Activated T-helper 2 cell treated with anti-CD3 and anti-CD28 coated beads, Interferon-gamma antibody, Interleukin-2, Interleukin-4, amounts not matched to agents 10 μg/mL and 5 μg/mL and 100 μg/mL, durations not matched to agents 14 hours and 24 hours and 36 hours (primary cell): ENCODE measurements around the gene MAPKAP1. TPM values are rescaled to one million over a fixed set of nuclear protein-coding genes. Genes with fewer than 3 reads are reported as not detected.
A peak's percentile ranks its signal among the peaks of the same experiment; 100 is the strongest.
"Not testable (repeated sequence)": the region's sequence is repeated elsewhere in the genome, so short reads cannot be mapped to it uniquely, and the experiment has no call there.

Source experiments
- DNase-seq: peaks from one replicate; pipeline ENCODE4 v3.0.0; 2021; ENCODE audit warnings: low spot score
- H3K27ac Mint-ChIP-seq: one replicate; pipeline ENCODE4 v1.8.0; 2021; ENCODE audit warnings: mixed read lengths
- H3K27me3 Mint-ChIP-seq: one replicate; pipeline ENCODE4 v1.8.0; 2021; ENCODE audit warnings: low read depth, mixed read lengths
- H3K36me3 Mint-ChIP-seq: one replicate; pipeline ENCODE4 v1.8.0; 2021; ENCODE audit warnings: low read depth, mixed read lengths
- H3K4me1 Mint-ChIP-seq: one replicate; pipeline ENCODE4 v1.8.0; 2021; ENCODE audit warnings: low read depth, mixed read lengths
- H3K4me3 Mint-ChIP-seq: one replicate; pipeline ENCODE4 v1.8.0; 2021; ENCODE audit warnings: low read depth, mild to moderate bottlenecking, moderate library complexity, mixed read lengths
- H3K9me3 Mint-ChIP-seq: one replicate; pipeline ENCODE4 v1.8.0; 2021; ENCODE audit warnings: mixed read lengths
- intact Hi-C: fragments of 100-400 bp; cut with micrococcal nuclease; formaldehyde crosslinking; loops from one replicate; pipeline ENCODE4 v1.15.1; 2023
- total RNA-seq: library from RNA; stranded (reverse); gene quantifications from 2 replicates; pipeline ENCODE4 v1.2.3, GENCODE V29; 2022

The MAPKAP1 gene
- total RNA-seq, 1 donor from 2014 or later: 83.8 TPM

- intact Hi-C loops: loop anchor here (2.0 kb wide), 1 partner anchor 55 kb away; no protein-coding TSS in a partner anchor
- Mint-ChIP-seq H3K27me3 (no peaks in the 10 kb centered on the region), H3K4me1 (peaks cover 34% of the 10 kb centered on the region), H3K36me3 (peaks cover 23% of the 10 kb centered on the region), H3K9me3 (no peaks in the 10 kb centered on the region), H3K27ac (peak overlapping the region; percentile 9), H3K4me3 (peak overlapping the region; percentile 85)
- no peak for DNase-seq
These were observed 1.1 kb downstream of the MAPKAP1 start for GRCh38 chr9:125705893-125706292.

GRCh38 chr9:125703662-125704061 lies 3.3 kb downstream of the MAPKAP1 start:
- Mint-ChIP-seq H3K36me3 (peaks cover 23% of the 10 kb centered on the region), H3K9me3 (no peaks in the 10 kb centered on the region), H3K27me3 (no peaks in the 10 kb centered on the region), H3K27ac (no peak overlapping the region), H3K4me1 (peaks cover 39% of the 10 kb centered on the region), H3K4me3 (no peak overlapping the region)
- intact Hi-C loops: loop anchor here (5.0 kb wide), 1 partner anchor 41 kb away; no protein-coding TSS in a partner anchor
- no peak for DNase-seq

- H3K27me3 Mint-ChIP-seq: no peaks in the 10 kb centered on the region
- no peak overlapping the region for H3K4me3 Mint-ChIP-seq
- intact Hi-C loops: loop anchor here (1.0 to 5.0 kb wide), 3 partner anchors 39 to 180 kb away; no protein-coding TSS in a partner anchor
- H3K27ac Mint-ChIP-seq: peak overlapping the region; percentile 49
- no peaks in the 10 kb centered on the region for H3K9me3 Mint-ChIP-seq
- no peak for DNase-seq
- H3K4me1 Mint-ChIP-seq: peaks cover 43% of the 10 kb centered on the region
- H3K36me3 Mint-ChIP-seq: peaks cover 29% of the 10 kb centered on the region
These were observed 5.7 kb downstream of the MAPKAP1 start for GRCh38 chr9:125701351-125701750.

GRCh38 chr9:125700791-125701190 lies 6.2 kb downstream of the MAPKAP1 start:
- H3K27ac Mint-ChIP-seq: peak overlapping the region; percentile 61
- no peaks in the 10 kb centered on the region for H3K27me3 Mint-ChIP-seq
- H3K36me3 Mint-ChIP-seq: peaks cover 29% of the 10 kb centered on the region
- H3K4me1 Mint-ChIP-seq: peaks cover 39% of the 10 kb centered on the region
- no peaks in the 10 kb centered on the region for H3K9me3 Mint-ChIP-seq
- intact Hi-C loops: loop anchor here (1.0 to 5.0 kb wide), 3 partner anchors 38 to 179 kb away; no protein-coding TSS in a partner anchor
- H3K4me3 Mint-ChIP-seq: no peak overlapping the region
- no peak for DNase-seq

- no peak overlapping the region for H3K27ac Mint-ChIP-seq
- no peak overlapping the region for H3K4me3 Mint-ChIP-seq
- no peaks in the 10 kb centered on the region for H3K27me3 Mint-ChIP-seq
- H3K4me1 Mint-ChIP-seq: peaks cover 30% of the 10 kb centered on the region
- peaks cover 23% of the 10 kb centered on the region for H3K36me3 Mint-ChIP-seq
- DNase-seq: no peak
- intact Hi-C loops: loop anchor here (5.0 kb wide), 1 partner anchor 38 kb away; no protein-coding TSS in a partner anchor
- H3K9me3 Mint-ChIP-seq: no peaks in the 10 kb centered on the region
These were observed 7.1 kb downstream of the MAPKAP1 start for GRCh38 chr9:125699870-125700269.

GRCh38 chr9:125696106-125696647 lies 10.8 kb downstream of the MAPKAP1 start:
- no peak for DNase-seq
- no peaks in the 10 kb centered on the region for H3K27me3 Mint-ChIP-seq
- no peaks in the 10 kb centered on the region for H3K9me3 Mint-ChIP-seq
- no peak overlapping the region for H3K4me3 Mint-ChIP-seq
- peaks cover 13% of the 10 kb centered on the region for H3K36me3 Mint-ChIP-seq
- no peak overlapping the region for H3K27ac Mint-ChIP-seq
- intact Hi-C loops: no loop called here
- peaks cover 15% of the 10 kb centered on the region for H3K4me1 Mint-ChIP-seq

GRCh38 chr9:125695548-125695947 lies 11.5 kb downstream of the MAPKAP1 start:
- peaks cover 11% of the 10 kb centered on the region for H3K4me1 Mint-ChIP-seq
- intact Hi-C loops: not testable (repeated sequence)

GRCh38 chr9:125694478-125694877 lies 12.5 kb downstream of the MAPKAP1 start:
- Mint-ChIP-seq H3K9me3 (no peaks in the 10 kb centered on the region), H3K36me3 (peaks cover 18% of the 10 kb centered on the region), H3K27me3 (no peaks in the 10 kb centered on the region), H3K4me1 (peaks cover 9% of the 10 kb centered on the region), H3K4me3 (no peak overlapping the region), H3K27ac (no peak overlapping the region)
- intact Hi-C loops: no loop called here
- DNase-seq: no peak

More at GRCh38 chr9:125695548-125695947, 11.5 kb downstream of the MAPKAP1 start:
- H3K27me3 Mint-ChIP-seq, H3K27ac Mint-ChIP-seq, H3K9me3 Mint-ChIP-seq, DNase-seq, H3K4me3 Mint-ChIP-seq: not testable (repeated sequence)
- H3K36me3 Mint-ChIP-seq: peaks cover 13% of the 10 kb centered on the region

- peaks cover 18% of the 10 kb centered on the region for H3K36me3 Mint-ChIP-seq
- H3K9me3 Mint-ChIP-seq, intact Hi-C loops, DNase-seq, H3K4me1 Mint-ChIP-seq, H3K4me3 Mint-ChIP-seq, H3K27ac Mint-ChIP-seq, H3K27me3 Mint-ChIP-seq: not testable (repeated sequence)
These were observed 13.5 kb downstream of the MAPKAP1 start for GRCh38 chr9:125693492-125693891.

- Mint-ChIP-seq H3K27me3 (no peaks in the 10 kb centered on the region), H3K4me1 (peaks cover 4% of the 10 kb centered on the region), H3K27ac (no peak overlapping the region), H3K36me3 (peaks cover 16% of the 10 kb centered on the region), H3K9me3 (no peaks in the 10 kb centered on the region), H3K4me3 (no peak overlapping the region)
- DNase-seq: no peak
- intact Hi-C loops: no loop called here
These were observed 15.1 kb downstream of the MAPKAP1 start for GRCh38 chr9:125691869-125692268.

GRCh38 chr9:125690679-125691078 lies 16.3 kb downstream of the MAPKAP1 start:
- H3K4me3 Mint-ChIP-seq: no peak overlapping the region
- intact Hi-C loops: no loop called here
- H3K36me3 Mint-ChIP-seq: peaks cover 13% of the 10 kb centered on the region
- H3K9me3 Mint-ChIP-seq: no peaks in the 10 kb centered on the region
- no peak overlapping the region for H3K27ac Mint-ChIP-seq
- H3K27me3 Mint-ChIP-seq: no peaks in the 10 kb centered on the region
- no peak for DNase-seq
- H3K4me1 Mint-ChIP-seq: peaks cover 1% of the 10 kb centered on the region

- Mint-ChIP-seq H3K27me3 (no peaks in the 10 kb centered on the region), H3K9me3 (no peaks in the 10 kb centered on the region), H3K4me1 (peaks cover 7% of the 10 kb centered on the region), H3K4me3 (no peak overlapping the region), H3K27ac (no peak overlapping the region), H3K36me3 (peaks cover 20% of the 10 kb centered on the region)
- DNase-seq: no peak
- intact Hi-C loops: no loop called here
These were observed 19.7 kb downstream of the MAPKAP1 start for GRCh38 chr9:125687163-125687863.

- Mint-ChIP-seq H3K4me3 (no peak overlapping the region), H3K4me1 (peaks cover 10% of the 10 kb centered on the region), H3K36me3 (peaks cover 19% of the 10 kb centered on the region), H3K27ac (no peak overlapping the region), H3K9me3 (no peaks in the 10 kb centered on the region), H3K27me3 (no peaks in the 10 kb centered on the region)
- no peak for DNase-seq
- intact Hi-C loops: no loop called here
These were observed 21.8 kb downstream of the MAPKAP1 start for GRCh38 chr9:125685167-125685566.
